ENCODE data around the gene CALCOCO1.

GRCh38 chr12:53683983-53684382, 43.3 kb downstream of the CALCOCO1 start:
- TF ChIP-seq CTCF (IDR thresholded peaks at IDR 0.05): no peak
- TF ChIP-seq EP300 (IDR thresholded peaks at IDR 0.05): no peak
